Osteocyte (in vitro differentiated cells): ENCODE measurements around the gene ZNF69. TPM values are rescaled to one million over a fixed set of nuclear protein-coding genes. Genes with fewer than 3 reads are reported as not detected.
"Not testable (repeated sequence)": the region's sequence is repeated elsewhere in the genome, so short reads cannot be mapped to it uniquely, and the experiment has no call there.

Experiments
- DNase-seq: peaks from one replicate; pipeline ENCODE4 v3.0.0; 2021; ENCODE audit warnings: mixed read lengths; ENCODE audit not compliant: unreplicated experiment; ENCODE audit errors: extremely low spot score
- H3K27ac Mint-ChIP-seq: one replicate; pipeline ENCODE4 v1.8.0; 2021; ENCODE audit warnings: mild to moderate bottlenecking, mixed read lengths; ENCODE audit not compliant: unreplicated experiment
- H3K27me3 Mint-ChIP-seq: one replicate; pipeline ENCODE4 v1.8.0; 2021; ENCODE audit warnings: mixed read lengths; ENCODE audit not compliant: unreplicated experiment
- H3K36me3 Mint-ChIP-seq: one replicate; pipeline ENCODE4 v1.8.0; 2021; ENCODE audit warnings: mixed read lengths; ENCODE audit not compliant: unreplicated experiment
- H3K4me1 Mint-ChIP-seq: one replicate; pipeline ENCODE4 v1.8.0; 2021; ENCODE audit warnings: mixed read lengths; ENCODE audit not compliant: unreplicated experiment
- H3K4me3 Mint-ChIP-seq: one replicate; pipeline ENCODE4 v1.8.0; 2021; ENCODE audit warnings: mild to moderate bottlenecking, moderate library complexity, mixed read lengths; ENCODE audit not compliant: unreplicated experiment
- H3K9me3 Mint-ChIP-seq: one replicate; pipeline ENCODE4 v1.8.0; 2021; ENCODE audit warnings: mixed read lengths; ENCODE audit not compliant: unreplicated experiment
- CTCF ChIP-seq: fragments of 200-600 bp; sonication (generic); IDR thresholded peaks from 2 replicates; pipeline ENCODE4 v1.5.0; 2021; ENCODE audit warnings: antibody characterized with exemption, mild to moderate bottlenecking, moderate library complexity
- total RNA-seq: library from RNA; stranded (reverse); gene quantifications from 2 replicates; pipeline ENCODE4 v1.2.1, GENCODE V29; 2021

The ZNF69 gene
- total RNA-seq, 1 donor from 2014 or later: 11.9 TPM

- no peak for DNase-seq
- H3K27me3 Mint-ChIP-seq: no peaks in the 10 kb centered on the region
- TF ChIP-seq CTCF: no peak
Measured at GRCh38 chr19:11853358-11853757, 34.2 kb upstream of the ZNF69 start.

GRCh38 chr19:11856596-11857250 is 30.9 kb upstream of the ZNF69 start:
- TF ChIP-seq CTCF: no peak
- Mint-ChIP-seq H3K4me3 (no peak overlapping the region), H3K36me3 (no peaks in the 10 kb centered on the region), H3K9me3 (peaks cover 12% of the 10 kb centered on the region), H3K4me1 (no peaks in the 10 kb centered on the region), H3K27ac (no peak overlapping the region), H3K27me3 (no peaks in the 10 kb centered on the region)
- DNase-seq: no peak

More at GRCh38 chr19:11853358-11853757, 34.2 kb upstream of the ZNF69 start:
- Mint-ChIP-seq H3K9me3 (no peaks in the 10 kb centered on the region), H3K4me1 (no peaks in the 10 kb centered on the region), H3K4me3 (no peak overlapping the region), H3K36me3 (no peaks in the 10 kb centered on the region), H3K27ac (no peak overlapping the region)

- Mint-ChIP-seq H3K27ac (no peak overlapping the region), H3K36me3 (peaks cover 2% of the 10 kb centered on the region), H3K4me1 (no peaks in the 10 kb centered on the region), H3K4me3 (no peak overlapping the region), H3K9me3 (peaks cover 26% of the 10 kb centered on the region), H3K27me3 (no peaks in the 10 kb centered on the region)
- TF ChIP-seq CTCF: no peak
- no peak for DNase-seq
Measured at GRCh38 chr19:11860721-11861120, 26.9 kb upstream of the ZNF69 start.

- H3K9me3 Mint-ChIP-seq: peaks cover 31% of the 10 kb centered on the region
Measured at GRCh38 chr19:11861301-11861700, 26.3 kb upstream of the ZNF69 start.

GRCh38 chr19:11867766-11868165 is 19.8 kb upstream of the ZNF69 start:
- not testable (repeated sequence) for DNase-seq, H3K4me1 Mint-ChIP-seq, H3K27me3 Mint-ChIP-seq, H3K27ac Mint-ChIP-seq, H3K4me3 Mint-ChIP-seq
- Mint-ChIP-seq H3K9me3 (peaks cover 42% of the 10 kb centered on the region), H3K36me3 (peaks cover 20% of the 10 kb centered on the region)

More at GRCh38 chr19:11861301-11861700, 26.3 kb upstream of the ZNF69 start:
- Mint-ChIP-seq H3K36me3 (peaks cover 3% of the 10 kb centered on the region), H3K27me3 (no peaks in the 10 kb centered on the region), H3K4me1 (no peaks in the 10 kb centered on the region), H3K27ac (no peak overlapping the region), H3K4me3 (no peak overlapping the region)
- no peak for TF ChIP-seq CTCF
- no peak for DNase-seq
